ENCODE measurements around the gene TSPEAR. TPM values are rescaled to one million over a fixed set of nuclear protein-coding genes. Genes with fewer than 3 reads are reported as not detected.
"Not testable (repeated sequence)": the region's sequence is repeated elsewhere in the genome, so short reads cannot be mapped to it uniquely, and the experiment has no call there.

The TSPEAR gene
- total RNA-seq, 1 experiment from 2014 or later: not detected

DNA sequence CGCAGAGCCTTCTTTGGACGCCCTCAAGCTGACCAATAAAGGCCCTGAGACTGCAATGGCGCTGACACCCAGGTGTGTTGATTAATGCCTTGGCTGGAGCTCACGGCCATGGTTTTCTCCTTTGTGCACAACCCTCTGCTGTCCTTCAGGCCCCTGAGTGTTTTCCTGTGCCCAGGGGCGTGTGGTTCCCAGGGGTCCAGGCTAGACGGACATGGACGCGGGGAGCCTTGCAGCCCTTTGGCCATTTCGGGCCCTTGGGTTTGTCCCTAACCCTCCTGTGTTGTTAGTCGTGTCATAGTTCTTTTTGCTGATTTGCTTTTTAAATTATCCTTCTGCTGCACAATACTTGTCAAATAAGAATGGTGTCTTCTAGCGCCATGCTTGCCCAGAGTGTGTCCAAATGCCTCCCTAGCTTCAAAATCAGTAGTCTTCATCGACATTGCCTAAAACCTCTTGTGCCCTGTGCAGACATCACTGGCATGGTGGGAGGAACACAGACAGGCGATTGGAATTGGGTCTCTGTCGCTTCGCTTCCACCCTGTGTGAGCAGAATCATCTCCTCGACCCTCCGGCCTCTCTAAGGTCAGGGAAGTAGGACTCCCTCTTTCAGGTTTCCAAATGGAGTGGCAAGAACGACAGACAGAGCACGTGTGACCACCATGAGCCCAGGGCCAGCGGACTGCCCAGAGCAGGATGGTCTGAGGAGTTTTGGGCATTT lies 135.9 kb downstream of the TSPEAR start:
- Mint-ChIP-seq H3K9me3 (ENCODE audit: unreplicated experiment) (peaks cover 20% of the 10 kb centered on the region), H3K27me3 (ENCODE audit: insufficient read depth, unreplicated experiment) (peaks cover 49% of the 10 kb centered on the region), H3K4me3 (ENCODE audit: unreplicated experiment) (no peak overlapping the region), H3K4me1 (ENCODE audit: insufficient read depth, unreplicated experiment) (peaks cover 7% of the 10 kb centered on the region), H3K27ac (ENCODE audit: low read depth, unreplicated experiment) (peak overlapping the region; percentile 79), H3K36me3 (ENCODE audit: insufficient read depth, unreplicated experiment) (no peaks in the 10 kb centered on the region)
- TF ChIP-seq, protein P1, sequence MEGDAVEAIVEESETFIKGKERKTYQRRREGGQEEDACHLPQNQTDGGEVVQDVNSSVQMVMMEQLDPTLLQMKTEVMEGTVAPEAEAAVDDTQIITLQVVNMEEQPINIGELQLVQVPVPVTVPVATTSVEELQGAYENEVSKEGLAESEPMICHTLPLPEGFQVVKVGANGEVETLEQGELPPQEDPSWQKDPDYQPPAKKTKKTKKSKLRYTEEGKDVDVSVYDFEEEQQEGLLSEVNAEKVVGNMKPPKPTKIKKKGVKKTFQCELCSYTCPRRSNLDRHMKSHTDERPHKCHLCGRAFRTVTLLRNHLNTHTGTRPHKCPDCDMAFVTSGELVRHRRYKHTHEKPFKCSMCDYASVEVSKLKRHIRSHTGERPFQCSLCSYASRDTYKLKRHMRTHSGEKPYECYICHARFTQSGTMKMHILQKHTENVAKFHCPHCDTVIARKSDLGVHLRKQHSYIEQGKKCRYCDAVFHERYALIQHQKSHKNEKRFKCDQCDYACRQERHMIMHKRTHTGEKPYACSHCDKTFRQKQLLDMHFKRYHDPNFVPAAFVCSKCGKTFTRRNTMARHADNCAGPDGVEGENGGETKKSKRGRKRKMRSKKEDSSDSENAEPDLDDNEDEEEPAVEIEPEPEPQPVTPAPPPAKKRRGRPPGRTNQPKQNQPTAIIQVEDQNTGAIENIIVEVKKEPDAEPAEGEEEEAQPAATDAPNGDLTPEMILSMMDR (IDR thresholded peaks at IDR 0.05; ENCODE audit: unreplicated experiment): no peak
- ChIA-PET CTCF (interaction anchor here (0.6 to 1.1 kb wide), 2 partner anchors 65 to 851 kb away, joined by 4 read pairs; no protein-coding TSS in a partner anchor), POLR2A (no interaction called here)
- no peak for DNase-seq (ENCODE audit: unreplicated experiment)
- intact Hi-C loops (cut with micrococcal nuclease): no loop called here
- no TSS peak for BruUV-seq (replicated peaks)

DNA sequence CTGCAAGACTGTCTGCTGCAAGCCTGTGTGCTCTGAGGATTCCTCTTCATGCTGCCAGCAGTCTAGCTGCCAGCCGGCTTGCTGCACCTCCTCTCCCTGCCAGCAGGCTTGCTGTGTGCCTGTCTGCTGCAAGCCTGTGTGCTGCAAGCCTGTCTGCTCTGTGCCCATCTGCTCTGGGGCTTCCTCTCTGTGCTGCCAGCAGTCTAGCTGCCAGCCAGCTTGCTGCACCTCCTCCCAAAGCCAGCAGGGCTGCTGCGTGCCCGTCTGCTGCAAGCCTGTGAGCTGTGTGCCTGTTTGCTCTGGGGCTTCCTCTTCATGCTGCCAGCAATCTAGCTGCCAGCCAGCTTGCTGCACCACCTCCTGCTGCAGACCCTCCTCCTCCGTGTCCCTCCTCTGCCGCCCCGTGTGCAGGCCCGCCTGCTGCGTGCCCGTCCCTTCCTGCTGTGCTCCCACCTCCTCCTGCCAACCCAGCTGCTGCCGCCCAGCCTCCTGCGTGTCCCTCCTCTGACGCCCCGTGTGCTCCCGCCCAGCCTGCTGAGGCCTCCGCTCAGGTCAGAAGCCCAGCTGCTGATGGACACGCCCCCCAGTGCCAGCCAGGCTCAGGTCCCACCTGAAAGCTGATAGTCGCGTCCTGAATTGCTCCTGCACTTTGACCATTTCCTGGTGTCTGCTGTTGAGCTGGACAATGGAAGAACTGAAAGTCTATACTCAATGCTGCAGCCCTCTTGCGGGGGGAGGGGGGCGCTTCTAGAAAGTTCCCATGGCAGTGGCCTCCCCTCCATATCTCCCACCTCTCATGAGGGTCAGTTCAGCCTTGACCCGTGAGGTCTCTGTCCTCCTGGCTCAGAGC lies 136.7 kb downstream of the TSPEAR start:
- Mint-ChIP-seq H3K27me3 (ENCODE audit: insufficient read depth, unreplicated experiment) (peaks cover 48% of the 10 kb centered on the region), H3K4me1 (ENCODE audit: insufficient read depth, unreplicated experiment) (peaks cover 7% of the 10 kb centered on the region), H3K27ac (ENCODE audit: low read depth, unreplicated experiment) (peak overlapping the region; percentile 79), H3K36me3 (ENCODE audit: insufficient read depth, unreplicated experiment) (no peaks in the 10 kb centered on the region), H3K4me3 (ENCODE audit: unreplicated experiment) (no peak overlapping the region), H3K9me3 (ENCODE audit: unreplicated experiment) (peaks cover 25% of the 10 kb centered on the region)
- TF ChIP-seq, protein P1 (IDR thresholded peaks at IDR 0.05; ENCODE audit: unreplicated experiment): peak; percentile 17
- POLR2A ChIA-PET: no interaction called here
- CTCF ChIA-PET: interaction anchor here (0.6 to 1.1 kb wide), 4 partner anchors 57 to 852 kb away, joined by 3 to 4 read pairs (median 4); no protein-coding TSS in a partner anchor
- intact Hi-C loops (cut with micrococcal nuclease): no loop called here
- DNase-seq (ENCODE audit: unreplicated experiment): peak; percentile 16
- BruUV-seq (replicated peaks): no TSS peak

- POLR2A ChIA-PET; intact Hi-C loops (cut with micrococcal nuclease); H3K4me3 Mint-ChIP-seq (ENCODE audit: unreplicated experiment); BruUV-seq (replicated peaks); H3K4me1 Mint-ChIP-seq (ENCODE audit: insufficient read depth, unreplicated experiment); H3K36me3 Mint-ChIP-seq (ENCODE audit: insufficient read depth, unreplicated experiment); DNase-seq (ENCODE audit: unreplicated experiment): not testable (repeated sequence)
- peaks cover 25% of the 10 kb centered on the region for H3K9me3 Mint-ChIP-seq (ENCODE audit: unreplicated experiment)
- H3K27me3 Mint-ChIP-seq (ENCODE audit: insufficient read depth, unreplicated experiment): peaks cover 45% of the 10 kb centered on the region
- peak within 1 kb of the TSS; percentile 79 for H3K27ac Mint-ChIP-seq (ENCODE audit: low read depth, unreplicated experiment)
- CTCF ChIA-PET: interaction anchor here (0.6 to 0.7 kb wide), 2 partner anchors 56 to 136 kb away, joined by 3 read pairs; no protein-coding TSS in a partner anchor
Measured at GRCh38 chr21:44573630-44574456, 137.5 kb downstream of the TSPEAR start, which contains the start of gene KRTAP10-4. Gene KRTAP10-4 (plus strand): TSS chr21:44573729. CDS start chr21:44573759, 30 bp downstream.

DNA sequence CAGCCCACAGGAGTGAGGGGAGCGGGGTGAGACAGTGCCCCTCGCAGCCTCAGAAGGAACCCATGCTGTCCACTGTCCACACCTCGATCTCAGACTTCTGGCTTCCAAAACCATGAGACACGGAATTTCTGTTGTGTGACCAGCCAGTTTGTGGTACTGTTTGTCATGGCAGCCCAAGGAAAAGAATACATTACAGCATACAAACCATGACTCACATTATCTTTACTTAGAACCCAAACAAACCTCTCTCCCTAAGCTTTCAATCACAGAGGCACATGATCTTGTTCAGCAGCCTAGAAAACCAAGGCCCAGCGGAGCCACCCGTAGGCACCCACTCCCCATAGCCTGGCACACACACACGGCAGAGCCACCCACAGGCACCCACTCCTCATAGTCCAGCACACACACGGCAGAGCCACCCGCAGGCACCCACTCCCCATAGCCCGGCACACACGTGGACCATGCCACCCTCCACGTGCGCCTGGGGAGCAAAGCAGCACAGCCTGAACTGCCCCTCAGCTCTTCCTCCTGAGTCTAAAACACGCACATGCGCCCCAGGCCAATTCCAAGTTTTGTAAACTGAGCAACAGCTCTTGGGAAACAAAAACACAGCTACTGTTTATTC lies 138.3 kb downstream of the TSPEAR start:
- TF ChIP-seq, protein P1 (IDR thresholded peaks at IDR 0.05; ENCODE audit: unreplicated experiment): no peak
- ChIA-PET POLR2A (no interaction called here), CTCF (interaction anchor here (0.6 kb wide), 1 partner anchor 28 kb away, joined by 4 read pairs; no protein-coding TSS in a partner anchor)
- H3K4me1 Mint-ChIP-seq (ENCODE audit: insufficient read depth, unreplicated experiment): peaks cover 7% of the 10 kb centered on the region
- H3K27me3 Mint-ChIP-seq (ENCODE audit: insufficient read depth, unreplicated experiment): peaks cover 45% of the 10 kb centered on the region
- H3K36me3 Mint-ChIP-seq (ENCODE audit: insufficient read depth, unreplicated experiment): no peaks in the 10 kb centered on the region
- intact Hi-C loops (cut with micrococcal nuclease): no loop called here
- H3K27ac Mint-ChIP-seq (ENCODE audit: low read depth, unreplicated experiment): no peak overlapping the region
- no TSS peak for BruUV-seq (replicated peaks)
- no peak for DNase-seq (ENCODE audit: unreplicated experiment)
- H3K4me3 Mint-ChIP-seq (ENCODE audit: unreplicated experiment): no peak overlapping the region
- peaks cover 25% of the 10 kb centered on the region for H3K9me3 Mint-ChIP-seq (ENCODE audit: unreplicated experiment)
